H1 (cell line): ENCODE results near the gene RYK. TPM values are rescaled to one million over a fixed set of nuclear protein-coding genes. Genes with fewer than 3 reads are reported as not detected.

Source experiments
- CREB1 ChIP-seq: IDR thresholded peaks from 2 replicates; pipeline ENCODE4 v1.6.1; 2012; ENCODE audit warnings: inconsistent platforms
- RAD21 ChIP-seq, 2 experiments: IDR thresholded peaks in 1 of 2; conservative IDR thresholded peaks in 1 of 2; 2 replicates each; pipeline ENCODE4 v1.6.1; 2011; ENCODE audit warnings: low read depth in 2 of 2, low read length in 2 of 2, improper control_type of control experiment in 1 of 2, inconsistent platforms in 1 of 2, mild to moderate bottlenecking in 1 of 2, moderate library complexity in 1 of 2
- SIRT6 ChIP-seq: IDR thresholded peaks from one replicate; pipeline ENCODE4 v1.7.1; 2012; ENCODE audit warnings: low read length, inconsistent platforms
- SUZ12 ChIP-seq: fragments of 200-600 bp; sonication (generic); IDR thresholded peaks from 2 replicates; pipeline ENCODE4 v1.6.1; 2012; ENCODE audit warnings: mild to moderate bottlenecking, inconsistent platforms, low read length, moderate library complexity, mixed read lengths
- polyA plus RNA-seq, 7 experiments: library from polyadenylated mRNA; depleted of rRNA in 3 of 7; stranded (reverse) in 5 of 7; unstranded in 2 of 7; fragments of >200 nt in 5 of 7; fragments of 200-250 nt in 2 of 7; gene quantifications; 1 replicate in 5 of 7; 2 replicates in 1 of 7; 4 replicates in 1 of 7; pipeline versions ENCODE4 v1.2.1 to v1.2.3, GENCODE V29; 2011 to 2013; ENCODE audit warnings: missing spikeins in 2 of 7, mixed read lengths in 2 of 7
- total RNA-seq: library from RNA; stranded (reverse); fragmentation: NEBNext Ultra II Directional; extraction: Animal tissue kit (Norgen Biotek cat#: 25700); gene quantifications from 2 replicates; pipeline ENCODE4 v1.2.1, GENCODE V29; 2021
- TF ChIP-seq, protein P1 (sequence below): fragments of 300-600 bp; sonication (generic); IDR thresholded peaks from 2 replicates; pipeline ENCODE4 v1.7.1; 2012; ENCODE audit warnings: low read length, moderate library complexity, mild to moderate bottlenecking, inconsistent platforms; ENCODE audit not compliant: insufficient replicate concordance

RYK gene
- total and polyA plus RNA-seq, 2 of the 8 experiments (the other 6 are each of a cell fraction or from before 2014, with no cell fraction given) = 30.5 to 63.8 TPM

DNA sequence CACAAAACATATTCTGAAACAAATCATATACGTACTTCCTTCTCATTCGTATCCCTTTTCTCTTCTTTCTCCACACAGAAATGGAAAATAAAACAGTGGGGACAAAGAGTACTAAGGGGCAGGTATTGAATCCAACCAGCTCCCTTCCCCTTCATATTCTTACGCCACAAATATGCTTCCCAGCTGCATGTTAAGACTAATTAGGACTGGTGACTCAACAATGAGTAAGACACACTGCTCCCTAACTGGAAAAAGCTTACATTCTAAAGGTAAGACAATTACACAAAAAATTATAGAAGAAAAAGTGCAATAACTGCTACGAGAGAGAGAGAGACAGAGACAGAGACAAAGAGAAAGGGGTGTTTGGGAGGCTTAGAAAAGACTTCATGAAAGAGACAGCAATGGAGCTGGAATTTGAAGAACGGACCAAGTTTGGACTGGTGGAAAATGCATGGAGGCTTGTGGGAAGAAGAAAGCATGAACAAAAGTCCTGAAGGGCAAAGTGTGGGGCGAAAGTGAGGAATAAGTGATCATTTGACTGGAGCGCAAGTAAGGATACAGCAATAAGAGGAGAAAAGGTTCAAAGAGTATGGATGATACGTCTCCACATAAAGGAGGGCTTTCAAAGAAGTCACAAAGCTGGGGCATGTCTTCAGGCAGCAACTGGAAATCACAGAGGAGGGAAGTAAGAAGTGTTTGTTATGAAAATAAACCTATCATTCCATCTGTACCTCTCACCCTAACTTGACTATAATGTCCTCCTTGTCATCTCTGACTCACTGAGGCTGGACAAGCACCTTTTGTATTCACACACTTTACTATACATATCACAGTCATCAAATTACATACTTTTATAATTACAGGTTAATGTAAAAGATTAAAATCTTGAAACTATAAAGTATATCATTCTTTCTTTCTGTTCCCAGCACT lies 49.2 kb downstream of the RYK start (continued):
- TF ChIP-seq, protein P1, sequence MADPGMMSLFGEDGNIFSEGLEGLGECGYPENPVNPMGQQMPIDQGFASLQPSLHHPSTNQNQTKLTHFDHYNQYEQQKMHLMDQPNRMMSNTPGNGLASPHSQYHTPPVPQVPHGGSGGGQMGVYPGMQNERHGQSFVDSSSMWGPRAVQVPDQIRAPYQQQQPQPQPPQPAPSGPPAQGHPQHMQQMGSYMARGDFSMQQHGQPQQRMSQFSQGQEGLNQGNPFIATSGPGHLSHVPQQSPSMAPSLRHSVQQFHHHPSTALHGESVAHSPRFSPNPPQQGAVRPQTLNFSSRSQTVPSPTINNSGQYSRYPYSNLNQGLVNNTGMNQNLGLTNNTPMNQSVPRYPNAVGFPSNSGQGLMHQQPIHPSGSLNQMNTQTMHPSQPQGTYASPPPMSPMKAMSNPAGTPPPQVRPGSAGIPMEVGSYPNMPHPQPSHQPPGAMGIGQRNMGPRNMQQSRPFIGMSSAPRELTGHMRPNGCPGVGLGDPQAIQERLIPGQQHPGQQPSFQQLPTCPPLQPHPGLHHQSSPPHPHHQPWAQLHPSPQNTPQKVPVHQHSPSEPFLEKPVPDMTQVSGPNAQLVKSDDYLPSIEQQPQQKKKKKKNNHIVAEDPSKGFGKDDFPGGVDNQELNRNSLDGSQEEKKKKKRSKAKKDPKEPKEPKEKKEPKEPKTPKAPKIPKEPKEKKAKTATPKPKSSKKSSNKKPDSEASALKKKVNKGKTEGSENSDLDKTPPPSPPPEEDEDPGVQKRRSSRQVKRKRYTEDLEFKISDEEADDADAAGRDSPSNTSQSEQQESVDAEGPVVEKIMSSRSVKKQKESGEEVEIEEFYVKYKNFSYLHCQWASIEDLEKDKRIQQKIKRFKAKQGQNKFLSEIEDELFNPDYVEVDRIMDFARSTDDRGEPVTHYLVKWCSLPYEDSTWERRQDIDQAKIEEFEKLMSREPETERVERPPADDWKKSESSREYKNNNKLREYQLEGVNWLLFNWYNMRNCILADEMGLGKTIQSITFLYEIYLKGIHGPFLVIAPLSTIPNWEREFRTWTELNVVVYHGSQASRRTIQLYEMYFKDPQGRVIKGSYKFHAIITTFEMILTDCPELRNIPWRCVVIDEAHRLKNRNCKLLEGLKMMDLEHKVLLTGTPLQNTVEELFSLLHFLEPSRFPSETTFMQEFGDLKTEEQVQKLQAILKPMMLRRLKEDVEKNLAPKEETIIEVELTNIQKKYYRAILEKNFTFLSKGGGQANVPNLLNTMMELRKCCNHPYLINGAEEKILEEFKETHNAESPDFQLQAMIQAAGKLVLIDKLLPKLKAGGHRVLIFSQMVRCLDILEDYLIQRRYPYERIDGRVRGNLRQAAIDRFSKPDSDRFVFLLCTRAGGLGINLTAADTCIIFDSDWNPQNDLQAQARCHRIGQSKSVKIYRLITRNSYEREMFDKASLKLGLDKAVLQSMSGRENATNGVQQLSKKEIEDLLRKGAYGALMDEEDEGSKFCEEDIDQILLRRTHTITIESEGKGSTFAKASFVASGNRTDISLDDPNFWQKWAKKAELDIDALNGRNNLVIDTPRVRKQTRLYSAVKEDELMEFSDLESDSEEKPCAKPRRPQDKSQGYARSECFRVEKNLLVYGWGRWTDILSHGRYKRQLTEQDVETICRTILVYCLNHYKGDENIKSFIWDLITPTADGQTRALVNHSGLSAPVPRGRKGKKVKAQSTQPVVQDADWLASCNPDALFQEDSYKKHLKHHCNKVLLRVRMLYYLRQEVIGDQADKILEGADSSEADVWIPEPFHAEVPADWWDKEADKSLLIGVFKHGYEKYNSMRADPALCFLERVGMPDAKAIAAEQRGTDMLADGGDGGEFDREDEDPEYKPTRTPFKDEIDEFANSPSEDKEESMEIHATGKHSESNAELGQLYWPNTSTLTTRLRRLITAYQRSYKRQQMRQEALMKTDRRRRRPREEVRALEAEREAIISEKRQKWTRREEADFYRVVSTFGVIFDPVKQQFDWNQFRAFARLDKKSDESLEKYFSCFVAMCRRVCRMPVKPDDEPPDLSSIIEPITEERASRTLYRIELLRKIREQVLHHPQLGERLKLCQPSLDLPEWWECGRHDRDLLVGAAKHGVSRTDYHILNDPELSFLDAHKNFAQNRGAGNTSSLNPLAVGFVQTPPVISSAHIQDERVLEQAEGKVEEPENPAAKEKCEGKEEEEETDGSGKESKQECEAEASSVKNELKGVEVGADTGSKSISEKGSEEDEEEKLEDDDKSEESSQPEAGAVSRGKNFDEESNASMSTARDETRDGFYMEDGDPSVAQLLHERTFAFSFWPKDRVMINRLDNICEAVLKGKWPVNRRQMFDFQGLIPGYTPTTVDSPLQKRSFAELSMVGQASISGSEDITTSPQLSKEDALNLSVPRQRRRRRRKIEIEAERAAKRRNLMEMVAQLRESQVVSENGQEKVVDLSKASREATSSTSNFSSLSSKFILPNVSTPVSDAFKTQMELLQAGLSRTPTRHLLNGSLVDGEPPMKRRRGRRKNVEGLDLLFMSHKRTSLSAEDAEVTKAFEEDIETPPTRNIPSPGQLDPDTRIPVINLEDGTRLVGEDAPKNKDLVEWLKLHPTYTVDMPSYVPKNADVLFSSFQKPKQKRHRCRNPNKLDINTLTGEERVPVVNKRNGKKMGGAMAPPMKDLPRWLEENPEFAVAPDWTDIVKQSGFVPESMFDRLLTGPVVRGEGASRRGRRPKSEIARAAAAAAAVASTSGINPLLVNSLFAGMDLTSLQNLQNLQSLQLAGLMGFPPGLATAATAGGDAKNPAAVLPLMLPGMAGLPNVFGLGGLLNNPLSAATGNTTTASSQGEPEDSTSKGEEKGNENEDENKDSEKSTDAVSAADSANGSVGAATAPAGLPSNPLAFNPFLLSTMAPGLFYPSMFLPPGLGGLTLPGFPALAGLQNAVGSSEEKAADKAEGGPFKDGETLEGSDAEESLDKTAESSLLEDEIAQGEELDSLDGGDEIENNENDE = no peak
- TF ChIP-seq CREB1 (no peak), SIRT6 (no peak), RAD21 (IDR thresholded peaks at IDR 0.05 in 1 of 2, conservative IDR thresholded peaks at IDR 0.05 in 1 of 2; ENCODE audit: low read depth in 2 of 2, low read length in 2 of 2) (no peak), SUZ12 (no peak)
